Measurements from ENCODE around the gene LGALSL. TPM values are rescaled to one million over a fixed set of nuclear protein-coding genes. Genes with fewer than 3 reads are reported as not detected.

The LGALSL gene
- polyA plus RNA-seq, 1 donor, result 23.1 TPM

- DNase-seq, result no peak
Measured at GRCh38 chr2:64500549-64500948, 46.6 kb downstream of the LGALSL start.

GRCh38 chr2:64501946-64502345, 48.0 kb downstream of the LGALSL start:
- DNase-seq, result no peak

DNA sequence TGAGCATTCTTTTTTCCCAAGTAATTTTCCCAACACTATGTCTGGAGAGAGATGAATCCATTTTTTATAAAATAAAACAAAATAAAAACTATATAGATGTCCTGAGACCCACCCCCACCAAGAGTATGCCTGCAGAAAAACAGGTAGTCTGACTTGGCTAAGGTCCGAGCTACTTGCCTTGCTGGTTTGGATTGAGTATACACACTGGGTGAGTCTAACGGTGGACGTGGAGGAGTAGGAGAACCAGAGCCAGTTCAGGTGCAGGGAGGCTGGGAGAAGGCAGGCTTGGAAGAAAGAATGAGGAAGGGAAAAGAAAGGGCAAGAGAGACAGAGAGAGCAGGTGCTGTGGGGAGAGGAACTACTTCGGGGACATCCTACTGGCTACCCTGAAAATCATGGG, 48.9 kb downstream of the LGALSL start:
- no peak for DNase-seq

DNA sequence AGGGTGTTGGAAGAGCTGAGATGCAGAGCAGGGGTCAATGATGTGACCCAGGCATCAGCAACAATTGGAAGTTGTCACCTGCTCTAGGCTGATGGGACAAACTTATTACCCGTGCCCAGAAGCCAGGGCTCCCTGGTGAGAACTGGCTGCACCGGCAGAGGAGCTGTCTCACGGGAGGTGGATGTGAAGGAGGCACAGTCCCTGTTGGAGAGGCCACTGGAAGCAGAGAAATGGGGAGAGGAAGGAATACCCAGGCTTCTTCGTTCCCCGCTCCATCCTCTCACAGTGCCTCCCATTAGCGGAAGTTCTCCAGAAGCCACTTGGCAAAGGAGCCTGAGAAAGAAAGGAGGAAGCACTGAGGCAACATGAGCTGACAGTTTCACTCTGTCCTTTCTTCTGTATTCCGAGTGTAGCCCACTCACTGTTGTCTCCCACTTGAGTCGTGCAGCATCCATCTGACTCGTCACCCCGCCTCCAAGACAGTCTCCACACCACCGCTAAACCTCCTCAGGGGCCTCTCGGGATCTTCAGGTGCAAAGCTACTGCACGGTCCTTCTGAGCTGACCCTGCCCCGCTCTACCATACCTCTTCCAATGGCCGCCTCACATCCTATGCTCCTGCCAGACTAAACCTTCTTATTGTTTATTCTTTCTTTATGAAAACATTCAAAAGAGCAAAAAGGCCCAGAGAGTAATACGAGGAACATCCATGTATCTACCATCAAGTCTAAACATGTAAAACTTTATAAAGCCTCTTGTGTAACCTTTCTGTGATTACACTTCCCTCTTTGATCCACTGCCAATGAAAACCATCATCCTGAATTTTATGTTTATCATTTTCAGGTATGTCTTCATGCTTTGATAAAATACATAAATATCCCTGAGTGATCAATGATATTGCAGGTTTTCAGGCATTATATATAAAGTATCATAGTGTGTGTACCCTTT, 51.1 kb downstream of the LGALSL start:
- DNase-seq, result no peak

GRCh38 chr2:64506686-64507085, 52.7 kb downstream of the LGALSL start:
- no peak for DNase-seq

Other genes with a start within 250 kb of the LGALSL start
- gene AFTPH, start 70.2 kb downstream of the LGALSL start, polyA plus RNA-seq (ENCODE audit: insufficient read length), result 19.9 TPM
- 30.7 TPM for gene SERTAD2, start 199.8 kb downstream of the LGALSL start, polyA plus RNA-seq (ENCODE audit: insufficient read length)

Measured in hindlimb muscle (tissue), 1 donor.